K562 (cell line): ENCODE results near the gene KAZALD1. TPM values are rescaled to one million over a fixed set of nuclear protein-coding genes. Genes with fewer than 3 reads are reported as not detected.

Experiments
- ATAC-seq: fragments of 200-7000 bp; cut with Tn5 transposase; 3 replicates; pipeline ENCODE4 v1.9.1; 2020; ENCODE audit warnings: moderate library complexity
- BruUV-seq: library from RNA; stranded (reverse); fragments of 400-500 nt; replicated peaks from 2 replicates; lab custom pipeline; 2021; lab: Mats Ljungman, UMichigan
- CTCF ChIA-PET: fragments of 300-600 bp; formaldehyde crosslinking; extraction: SDS; loops from one replicate; lab custom pipeline; 2021; ENCODE audit warnings: low intra/inter-chr PET ratio; lab: Yijun Ruan, JAX
- POLR2A ChIA-PET: fragments of 300-600, 350-650 bp; sonication (Branson Sonifier 250); formaldehyde crosslinking; extraction: SDS; loops from one replicate; lab custom pipeline; 2021; ENCODE audit warnings: antibody characterized with exemption, inconsistent platforms; lab: Yijun Ruan, JAX
- DNase-seq, 4 experiments: peaks; one replicate each; pipeline versions ENCODE4 v3.0.0 to v3.0.0-alpha.2; 2011 to 2018; ENCODE audit warnings: low spot score in 3 of 4, mixed read lengths in 3 of 4; ENCODE audit errors: extremely low read depth in 1 of 4
- FAIRE-seq: peaks from 2 replicates; lab custom pipeline; 2011; peaks lifted over from hg19 to GRCh38; lab: Jason Lieb, UNC
- H2AFZ ChIP-seq: 2 replicates; pipeline ENCODE4 v1.6.0; 2011; ENCODE audit warnings: low read depth, low read length, control low read depth, inconsistent platforms
- H3K27ac ChIP-seq: fragments of 200-600 bp; 3 replicates; pipeline ENCODE4 v1.8.0; 2011; ENCODE audit warnings: low read depth, mild to moderate bottlenecking, control low read depth, inconsistent platforms, low read length, moderate library complexity, mixed read lengths; ENCODE audit errors: extremely low read depth
- H3K27me3 ChIP-seq, 2 experiments: fragments of 300-600 bp in 1 of 2; 2 replicates in 1 of 2; 3 replicates in 1 of 2; pipeline versions ENCODE4 v1.6.0 to v1.8.0; 2011; ENCODE audit warnings: inconsistent platforms in 2 of 2, low read length in 2 of 2, mild to moderate bottlenecking in 1 of 2, mixed read lengths in 1 of 2, moderate library complexity in 1 of 2; ENCODE audit not compliant: control insufficient read depth in 2 of 2, insufficient read depth in 2 of 2
- H3K36me3 ChIP-seq: fragments of 300-600 bp; 3 replicates; pipeline ENCODE4 v1.8.0; 2011; ENCODE audit warnings: mild to moderate bottlenecking, low read length, inconsistent platforms; ENCODE audit not compliant: control insufficient read depth, insufficient read depth
- H3K4me1 ChIP-seq, 2 experiments: fragments of 200-600 bp in 1 of 2; replicated peaks in 1 of 2; 2 replicates in 1 of 2; 3 replicates in 1 of 2; pipeline versions ENCODE4 v1.5.1 to v1.8.0; 2011; ENCODE audit warnings: inconsistent platforms in 2 of 2, low read length in 2 of 2, mild to moderate bottlenecking in 1 of 2, mixed read lengths in 1 of 2, moderate library complexity in 1 of 2; ENCODE audit not compliant: control insufficient read depth in 2 of 2, insufficient read depth in 2 of 2
- H3K4me2 ChIP-seq: 2 replicates; pipeline ENCODE4 v1.6.1; 2011; ENCODE audit warnings: low read length, control low read depth, inconsistent platforms, mixed read lengths; ENCODE audit not compliant: insufficient read depth
- H3K4me3 ChIP-seq: fragments of 200-600 bp; sonication (generic), shearing (Covaris generic); 2 replicates; pipeline ENCODE4 v1.5.1; 2016; ENCODE audit warnings: control low read depth, inconsistent platforms
- H3K79me2 ChIP-seq: fragments of 200-600 bp; 3 replicates; pipeline ENCODE4 v1.8.0; 2011; ENCODE audit warnings: low read length, inconsistent platforms; ENCODE audit not compliant: control insufficient read depth, insufficient read depth
- H3K9ac ChIP-seq, 2 experiments: 2 replicates each; pipeline versions ENCODE4 v1.6.0 to v1.6.1; 2011; ENCODE audit warnings: low read depth in 2 of 2, low read length in 2 of 2, control low read depth in 1 of 2, inconsistent platforms in 1 of 2, mild to moderate bottlenecking in 1 of 2, mixed read lengths in 1 of 2; ENCODE audit not compliant: insufficient read depth in 1 of 2
- H3K9me1 ChIP-seq: one replicate; pipeline ENCODE4 v1.6.0; 2011; ENCODE audit warnings: inconsistent platforms, mild to moderate bottlenecking, low read length, moderate library complexity; ENCODE audit not compliant: control insufficient read depth, insufficient read depth
- H3K9me3 ChIP-seq: replicated peaks from 2 replicates; pipeline ENCODE4 v1.5.1; 2011; ENCODE audit warnings: low read depth, low read length, inconsistent platforms; ENCODE audit not compliant: control insufficient read depth, insufficient read depth
- H4K20me1 ChIP-seq: replicated peaks from 2 replicates; pipeline ENCODE4 v1.6.1; 2011; ENCODE audit warnings: low read length, inconsistent platforms, mixed read lengths; ENCODE audit not compliant: control insufficient read depth, insufficient read depth
- CBX2 ChIP-seq: fragments of 200-600 bp; sonication (generic); IDR thresholded peaks from one replicate; pipeline ENCODE4 v1.6.1; 2012; ENCODE audit warnings: mild to moderate bottlenecking, low read length, inconsistent platforms; ENCODE audit not compliant: insufficient read depth, poor library complexity, severe bottlenecking
- ETV5 ChIP-seq: sonication (generic); formaldehyde crosslinking; IDR thresholded peaks from 2 replicates; pipeline ENCODE4 v1.4.0; 2020; ENCODE audit warnings: low read depth, mild to moderate bottlenecking, missing genetic modification reagents
- FOXM1 ChIP-seq, 2 experiments: fragments of 450-650 bp in 1 of 2; sonication (generic) in 1 of 2; formaldehyde crosslinking in 1 of 2; IDR thresholded peaks; 2 replicates each; pipeline versions ENCODE4 v1.6.1 to v1.9.0; 2017 to 2022; ENCODE audit warnings: low read depth in 2 of 2, mild to moderate bottlenecking in 2 of 2, missing genetic modification reagents in 1 of 2, moderate library complexity in 1 of 2
- FOXP1 ChIP-seq: sonication (generic); formaldehyde crosslinking; IDR thresholded peaks from 2 replicates; pipeline ENCODE4 v1.8.0; 2022; ENCODE audit warnings: mild to moderate bottlenecking, missing genetic modification reagents
- GATAD2B ChIP-seq: fragments of 450-650 bp; IDR thresholded peaks from 2 replicates; pipeline ENCODE4 v1.6.1; 2017; ENCODE audit warnings: mild to moderate bottlenecking, borderline replicate concordance
- HIVEP1 ChIP-seq: fragments of 250-450 bp; sonication (Bioruptor Pico); IDR thresholded peaks from 2 replicates; pipeline ENCODE4 v1.4.0; 2020; ENCODE audit warnings: mild to moderate bottlenecking
- MAFG ChIP-seq: fragments of 450-650 bp; conservative IDR thresholded peaks from 2 replicates; pipeline ENCODE4 v1.6.1; 2016; ENCODE audit warnings: missing genetic modification characterization, missing compliant biosample characterization
- POLR2A ChIP-seq: fragments of 450-650 bp; conservative IDR thresholded peaks from 2 replicates; pipeline ENCODE4 v1.6.1; 2016
- WGBS: fragments of 100-300 bp; shearing (Covaris generic); methylation state at CpG from one replicate; pipeline ENCODE4 v1.1.6; 2016; ENCODE audit warnings: low coverage, mixed read lengths; ENCODE audit not compliant: insufficient coverage; ENCODE audit errors: missing lambda C conversion rate; 5-methylcytosine and 5-hydroxymethylcytosine counted together
- in situ Hi-C: fragments of 300-500 bp; cut with MboI; formaldehyde crosslinking; loops from 4 replicates; pipeline ENCODE4 v1.15.0; 2018; ENCODE audit warnings: inconsistent platforms, mixed read lengths
- intact Hi-C: fragments of 100-400 bp; cut with micrococcal nuclease; formaldehyde crosslinking; loops from 2 replicates; pipeline ENCODE4 v1.14.2; 2022
- polyA plus RNA-seq, 8 experiments: library from polyadenylated mRNA; depleted of rRNA in 4 of 8; stranded (reverse) in 5 of 8; unstranded in 3 of 8; fragments of >200 nt; fragmentation: Nextera tagmentation in 2 of 8; fragmentation: Illumina TruSeq in 1 of 8; extraction: Ambion mirVana in 2 of 8; extraction: Trizol in 1 of 8; gene quantifications; 2 replicates each; pipeline versions ENCODE4 v1.2.1 to v1.2.3, GENCODE V29; 2011 to 2014; ENCODE audit warnings: inconsistent platforms in 1 of 8, missing spikeins in 1 of 8
- total RNA-seq, 7 experiments: library from RNA; depleted of rRNA in 6 of 7; stranded (reverse); fragments of >200 nt in 6 of 7; fragmentation: Illumina TruSeq in 2 of 7; extraction: Trizol in 2 of 7; gene quantifications; 2 replicates each; pipeline versions ENCODE4 v1.2.1 to v1.2.3, GENCODE V29; 2011 to 2021; ENCODE audit warnings: low replicate concordance in 1 of 7
- TF ChIP-seq, protein P1 (sequence below): fragments of 200-800 bp; sonication (Bioruptor generic); IDR thresholded peaks from 2 replicates; pipeline ENCODE4 v1.6.1; 2017; ENCODE audit warnings: missing genetic modification characterization, missing compliant biosample characterization
- TF ChIP-seq, protein P2 (sequence below): fragments of 450-650 bp; formaldehyde crosslinking; IDR thresholded peaks from 2 replicates; pipeline ENCODE4 v1.4.0; 2022; ENCODE audit warnings: missing genetic modification characterization
- TF ChIP-seq, protein P3 (sequence below): IDR thresholded peaks from 2 replicates; pipeline ENCODE4 v1.6.1; 2011; ENCODE audit not compliant: insufficient read length; ENCODE audit errors: extremely low read depth

The KAZALD1 gene
- total and polyA plus RNA-seq, 9 of the 15 experiments (the other 6 are each of a cell fraction or from before 2014, with no cell fraction given), result 0.15 to 10.0 (median 4.9) TPM

DNA sequence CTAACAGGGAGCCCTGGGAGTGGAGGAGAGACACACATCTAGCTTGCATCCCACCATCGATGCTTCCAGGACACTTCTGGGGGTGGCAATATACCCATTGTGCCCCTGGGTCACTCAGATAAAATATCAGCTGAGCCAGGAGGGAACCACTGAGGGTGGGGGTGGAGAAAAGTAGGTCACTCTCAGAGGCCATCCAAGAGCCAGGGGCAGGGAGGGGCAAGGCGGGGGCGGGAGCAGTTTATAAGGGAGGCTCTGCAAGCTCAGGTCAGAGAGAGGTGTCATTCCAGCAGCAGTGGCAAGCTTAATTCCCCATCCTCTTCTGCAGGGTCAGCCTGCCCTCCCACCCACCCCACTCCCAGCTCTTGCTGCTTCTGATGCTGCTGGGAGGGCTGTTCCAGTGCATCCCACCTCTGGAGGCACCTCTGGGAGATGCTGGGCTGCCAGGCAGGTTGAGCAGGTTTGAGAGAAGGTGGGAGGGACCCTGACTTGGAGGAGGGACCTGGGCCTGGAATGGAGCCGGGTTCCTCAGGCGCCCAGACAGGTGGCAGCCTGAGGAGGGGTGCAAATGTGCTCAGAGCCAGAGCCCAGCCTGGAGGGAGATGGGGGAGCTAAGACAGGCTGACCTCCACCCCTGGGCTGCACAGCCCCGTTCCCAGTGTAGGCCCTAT lies 49.2 kb downstream of the KAZALD1 start (continued):
- TF ChIP-seq CBX2, result no peak
- TF ChIP-seq, protein P1, sequence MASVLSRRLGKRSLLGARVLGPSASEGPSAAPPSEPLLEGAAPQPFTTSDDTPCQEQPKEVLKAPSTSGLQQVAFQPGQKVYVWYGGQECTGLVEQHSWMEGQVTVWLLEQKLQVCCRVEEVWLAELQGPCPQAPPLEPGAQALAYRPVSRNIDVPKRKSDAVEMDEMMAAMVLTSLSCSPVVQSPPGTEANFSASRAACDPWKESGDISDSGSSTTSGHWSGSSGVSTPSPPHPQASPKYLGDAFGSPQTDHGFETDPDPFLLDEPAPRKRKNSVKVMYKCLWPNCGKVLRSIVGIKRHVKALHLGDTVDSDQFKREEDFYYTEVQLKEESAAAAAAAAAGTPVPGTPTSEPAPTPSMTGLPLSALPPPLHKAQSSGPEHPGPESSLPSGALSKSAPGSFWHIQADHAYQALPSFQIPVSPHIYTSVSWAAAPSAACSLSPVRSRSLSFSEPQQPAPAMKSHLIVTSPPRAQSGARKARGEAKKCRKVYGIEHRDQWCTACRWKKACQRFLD (CRISPR knock-in tag), result no peak
- TF ChIP-seq, protein P2, sequence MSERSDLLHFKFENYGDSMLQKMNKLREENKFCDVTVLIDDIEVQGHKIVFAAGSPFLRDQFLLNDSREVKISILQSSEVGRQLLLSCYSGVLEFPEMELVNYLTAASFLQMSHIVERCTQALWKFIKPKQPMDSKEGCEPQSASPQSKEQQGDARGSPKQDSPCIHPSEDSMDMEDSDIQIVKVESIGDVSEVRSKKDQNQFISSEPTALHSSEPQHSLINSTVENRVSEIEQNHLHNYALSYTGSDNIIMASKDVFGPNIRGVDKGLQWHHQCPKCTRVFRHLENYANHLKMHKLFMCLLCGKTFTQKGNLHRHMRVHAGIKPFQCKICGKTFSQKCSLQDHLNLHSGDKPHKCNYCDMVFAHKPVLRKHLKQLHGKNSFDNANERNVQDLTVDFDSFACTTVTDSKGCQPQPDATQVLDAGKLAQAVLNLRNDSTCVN, result no peak

DNA sequence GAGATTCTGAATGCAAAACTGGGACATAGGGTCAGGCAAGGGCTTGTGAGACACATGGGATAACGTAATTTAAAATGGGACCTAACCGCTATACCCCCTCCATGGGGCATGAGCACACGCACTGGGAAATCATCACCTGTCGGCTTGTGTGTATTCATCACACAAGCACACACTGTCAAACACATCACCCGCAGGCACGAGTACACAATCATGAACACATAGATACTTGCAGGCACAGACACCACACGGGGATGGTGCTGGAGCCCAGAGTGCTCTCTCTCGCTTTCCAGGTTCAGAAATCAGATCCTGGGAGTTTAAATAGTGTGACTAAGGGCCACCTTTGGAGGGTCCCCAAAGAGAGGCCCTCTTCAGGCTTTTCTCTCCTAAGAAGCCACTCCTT lies 49.8 kb downstream of the KAZALD1 start:
- WGBS, result 3% methylated on average over 5 of the region's 8 CpGs
- no peak for ATAC-seq

More for the DNA sequence above, 49.8 kb downstream of the KAZALD1 start:
- H3K36me3 ChIP-seq, result no peaks in the 10 kb centered on the region
- H2AFZ ChIP-seq, result no peak overlapping the region
- H3K4me3 ChIP-seq, result no peak overlapping the region
- no peaks in the 10 kb centered on the region for H4K20me1 ChIP-seq
- CTCF ChIA-PET, result no interaction called here
- peaks cover 6 to 34% of the 10 kb centered on the region in 2 experiments; a peak in 3 of 5 replicates for H3K27me3 ChIP-seq
- in situ Hi-C loops, result no loop called here
- DNase-seq, result no peak
- H3K4me2 ChIP-seq, result no peak overlapping the region
- H3K9me3 ChIP-seq, result no peaks in the 10 kb centered on the region
- no peak for FAIRE-seq
- no peaks in the 10 kb centered on the region for H3K79me2 ChIP-seq
- H3K4me1 ChIP-seq, result no peaks in the 10 kb centered on the region; a peak in 1 of 5 replicates
- H3K27ac ChIP-seq, result no peak overlapping the region
- H3K9me1 ChIP-seq, result no peaks in the 10 kb centered on the region
- H3K9ac ChIP-seq, result no peak overlapping the region
- POLR2A ChIA-PET, result no interaction called here
- TF ChIP-seq, protein P3, sequence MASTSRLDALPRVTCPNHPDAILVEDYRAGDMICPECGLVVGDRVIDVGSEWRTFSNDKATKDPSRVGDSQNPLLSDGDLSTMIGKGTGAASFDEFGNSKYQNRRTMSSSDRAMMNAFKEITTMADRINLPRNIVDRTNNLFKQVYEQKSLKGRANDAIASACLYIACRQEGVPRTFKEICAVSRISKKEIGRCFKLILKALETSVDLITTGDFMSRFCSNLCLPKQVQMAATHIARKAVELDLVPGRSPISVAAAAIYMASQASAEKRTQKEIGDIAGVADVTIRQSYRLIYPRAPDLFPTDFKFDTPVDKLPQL, result no peak
- TF ChIP-seq FOXM1 (IDR thresholded peaks at IDR 0.05; ENCODE audit: low read depth) (no peak), FOXM1 (CRISPR knock-in tag; IDR thresholded peaks at IDR 0.05; ENCODE audit: low read depth) (no peak), GATAD2B (no peak), ETV5 (CRISPR knock-in tag) (no peak), MAFG (tag) (no peak), POLR2A (no peak), FOXP1 (CRISPR knock-in tag) (no peak), HIVEP1 (CRISPR knock-in tag) (no peak)
- TF ChIP-seq, all 486 proteins: peak for 0
- no TSS peak for BruUV-seq
- intact Hi-C loops, result no loop called here
